Suprapubic skin (tissue), 4 donors: ENCODE measurements around the gene HMGCLL1.

Experiments used
- CTCF ChIP-seq, 2 donors: fragments of 200-600 bp in 1 of 2; fragments of 450-650 bp in 1 of 2; sonication (generic) in 1 of 2; IDR thresholded peaks; one replicate each; pipeline ENCODE4 v1.5.1; 2016 to 2019; ENCODE audit warnings: antibody characterized with exemption in 2 of 2, mild to moderate bottlenecking in 1 of 2, moderate library complexity in 1 of 2
- EP300 ChIP-seq: sonication (generic); formaldehyde crosslinking; IDR thresholded peaks from one replicate; pipeline ENCODE4 v1.6.1; 2017; ENCODE audit warnings: antibody characterized with exemption
- POLR2A ChIP-seq, 2 donors: fragments of 450-650 bp; IDR thresholded peaks; one replicate each; pipeline ENCODE4 v1.6.1; 2017; ENCODE audit warnings: antibody characterized with exemption in 2 of 2, mild to moderate bottlenecking in 2 of 2, moderate library complexity in 2 of 2
- POLR2AphosphoS5 ChIP-seq, 3 donors: sonication (generic); formaldehyde crosslinking; IDR thresholded peaks; one replicate each; pipeline ENCODE4 v1.6.1; 2017; ENCODE audit warnings: antibody characterized with exemption in 3 of 3

GRCh38 chr6:55469951-55470366 is 109.0 kb downstream of the HMGCLL1 start:
- TF ChIP-seq POLR2A (IDR thresholded peaks at IDR 0.05) (no peak), CTCF (IDR thresholded peaks at IDR 0.05) (no peak), POLR2AphosphoS5 (IDR thresholded peaks at IDR 0.05) (no peak), EP300 (no peak)
